Transverse colon (tissue), 3 donors: Measurements from ENCODE around the gene FASN.

Experiments used
- POLR2A ChIP-seq: fragments of 450-650 bp; IDR thresholded peaks from one replicate; pipeline ENCODE4 v1.6.1; 2016; ENCODE audit warnings: antibody characterized with exemption, mild to moderate bottlenecking, moderate library complexity
- TF ChIP-seq, protein P1 (sequence below), 5 experiments: fragments of 200-600 bp in 3 of 5; fragments of 450-650 bp in 2 of 5; sonication (generic) in 3 of 5; IDR thresholded peaks; 1 replicate in 2 of 5; 2 replicates in 3 of 5; pipeline ENCODE4 v1.5.1; 2016 to 2017; ENCODE audit warnings: antibody characterized with exemption in 5 of 5, inconsistent platforms in 3 of 5, mild to moderate bottlenecking in 2 of 5, moderate library complexity in 1 of 5

DNA sequence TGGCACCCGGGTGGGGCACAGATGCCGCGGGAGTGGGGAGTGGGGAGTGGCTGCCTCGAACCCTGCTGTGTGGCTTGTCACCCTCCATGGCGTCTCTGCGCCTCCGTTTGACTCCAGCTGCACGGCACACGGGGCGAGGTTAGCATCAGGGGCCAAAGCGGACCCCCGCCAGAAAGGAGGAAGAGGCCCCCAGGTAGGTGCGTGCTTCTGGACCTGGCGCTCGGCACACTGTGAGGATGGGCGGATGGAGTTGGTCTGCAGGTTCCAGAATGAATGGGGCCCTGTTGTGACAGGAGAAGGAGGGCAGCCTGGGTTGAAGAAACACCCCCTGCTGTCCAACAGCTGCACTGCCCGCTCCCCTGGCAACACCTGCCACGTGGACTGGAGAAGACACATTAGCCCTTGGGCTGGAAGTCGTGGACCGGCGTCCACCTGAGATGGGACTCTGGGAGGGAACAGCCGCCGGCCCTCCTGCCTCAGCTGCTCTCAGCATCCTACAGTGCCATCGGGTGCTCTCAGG, 9.4 kb upstream of the FASN start:
- no peak for TF ChIP-seq POLR2A
- TF ChIP-seq, protein P1, sequence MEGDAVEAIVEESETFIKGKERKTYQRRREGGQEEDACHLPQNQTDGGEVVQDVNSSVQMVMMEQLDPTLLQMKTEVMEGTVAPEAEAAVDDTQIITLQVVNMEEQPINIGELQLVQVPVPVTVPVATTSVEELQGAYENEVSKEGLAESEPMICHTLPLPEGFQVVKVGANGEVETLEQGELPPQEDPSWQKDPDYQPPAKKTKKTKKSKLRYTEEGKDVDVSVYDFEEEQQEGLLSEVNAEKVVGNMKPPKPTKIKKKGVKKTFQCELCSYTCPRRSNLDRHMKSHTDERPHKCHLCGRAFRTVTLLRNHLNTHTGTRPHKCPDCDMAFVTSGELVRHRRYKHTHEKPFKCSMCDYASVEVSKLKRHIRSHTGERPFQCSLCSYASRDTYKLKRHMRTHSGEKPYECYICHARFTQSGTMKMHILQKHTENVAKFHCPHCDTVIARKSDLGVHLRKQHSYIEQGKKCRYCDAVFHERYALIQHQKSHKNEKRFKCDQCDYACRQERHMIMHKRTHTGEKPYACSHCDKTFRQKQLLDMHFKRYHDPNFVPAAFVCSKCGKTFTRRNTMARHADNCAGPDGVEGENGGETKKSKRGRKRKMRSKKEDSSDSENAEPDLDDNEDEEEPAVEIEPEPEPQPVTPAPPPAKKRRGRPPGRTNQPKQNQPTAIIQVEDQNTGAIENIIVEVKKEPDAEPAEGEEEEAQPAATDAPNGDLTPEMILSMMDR (IDR thresholded peaks at IDR 0.05), result peak in 3 of 5 experiments; percentile 15 to 31 (median 19)
